Bronchial epithelial cell (primary cell): ENCODE measurements around the gene PLA2G4D. TPM values are rescaled to one million over a fixed set of nuclear protein-coding genes. Genes with fewer than 3 reads are reported as not detected.
"Not testable (repeated sequence)": the region's sequence is repeated elsewhere in the genome, so short reads cannot be mapped to it uniquely, and the experiment has no call there.

Source experiments
- DNase-seq: peaks from one replicate; pipeline ENCODE4 v3.0.0-alpha.2; 2010; ENCODE audit warnings: low read depth
- FAIRE-seq: peaks from 2 replicates; lab custom pipeline; 2011; peaks lifted over from hg19 to GRCh38; lab: Jason Lieb, UNC
- H3K27me3 ChIP-seq: 2 replicates; pipeline ENCODE4 v1.5.1; 2011; ENCODE audit warnings: low read length; ENCODE audit not compliant: control insufficient read depth, insufficient read depth
- H3K36me3 ChIP-seq: 2 replicates; pipeline ENCODE4 v1.5.1; 2011; ENCODE audit warnings: low read length; ENCODE audit not compliant: control insufficient read depth, insufficient read depth
- H3K4me3 ChIP-seq: 2 replicates; pipeline ENCODE4 v1.5.1; 2011; ENCODE audit warnings: mild to moderate bottlenecking, low read depth, low read length, control low read depth
- total RNA-seq: library from RNA; depleted of rRNA; stranded (reverse); fragments of >200 nt; gene quantifications from 2 replicates; pipeline ENCODE4 v1.2.1, GENCODE V29; 2014
- TF ChIP-seq, protein P1 (sequence below): IDR thresholded peaks from 2 replicates; pipeline ENCODE4 v1.5.1; 2011; ENCODE audit warnings: mild to moderate bottlenecking, moderate library complexity, low read length, control low read depth, inconsistent platforms; ENCODE audit not compliant: insufficient read depth, severe bottlenecking

Gene PLA2G4D
- total RNA-seq, 1 donor from 2014 or later = under 0.01 TPM

DNA sequence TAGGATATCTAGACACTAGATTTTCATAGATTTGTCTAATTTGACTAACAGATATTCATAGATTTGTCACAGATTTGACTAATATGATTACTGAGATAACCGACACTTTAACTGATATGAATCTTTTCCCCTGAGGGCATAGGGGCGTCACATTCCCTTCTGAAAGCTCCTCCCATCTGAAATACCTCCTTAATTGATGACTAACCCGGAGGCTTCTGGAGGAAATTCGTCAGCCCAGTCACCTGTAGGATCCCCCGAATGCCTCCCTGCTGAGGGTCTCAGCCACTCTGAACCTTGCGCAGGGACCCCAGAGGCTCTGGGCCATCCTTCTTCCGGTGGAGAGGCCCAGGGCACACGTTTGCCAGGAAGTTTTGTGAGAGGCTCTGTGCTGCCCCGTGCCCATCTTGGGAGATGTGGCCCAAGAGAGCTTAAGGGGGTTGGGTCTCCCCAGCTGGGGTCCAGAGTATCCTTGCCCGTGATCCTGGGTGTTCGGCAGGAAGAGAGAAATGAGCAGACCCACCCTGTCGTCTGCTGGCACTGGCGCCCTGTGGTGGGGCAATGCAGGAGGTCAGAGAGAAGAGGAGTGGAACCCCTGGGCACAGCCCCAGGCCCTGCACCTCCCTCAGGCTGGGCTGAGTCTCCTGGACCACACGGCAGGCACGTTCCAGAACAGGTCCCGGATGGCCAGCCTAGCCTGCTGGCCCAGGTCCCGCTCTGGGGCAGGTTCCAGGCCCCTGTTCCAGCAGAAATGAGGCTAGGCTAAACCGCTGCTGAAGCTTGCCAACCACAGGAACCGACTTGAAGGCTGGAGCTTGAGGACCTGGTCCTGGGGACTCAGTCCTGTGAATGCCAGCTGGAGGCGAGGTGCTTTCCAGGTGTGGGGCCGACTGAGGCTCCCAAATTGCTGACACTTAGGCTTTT is 1.7 kb downstream of the PLA2G4D start:
- TF ChIP-seq, protein P1, sequence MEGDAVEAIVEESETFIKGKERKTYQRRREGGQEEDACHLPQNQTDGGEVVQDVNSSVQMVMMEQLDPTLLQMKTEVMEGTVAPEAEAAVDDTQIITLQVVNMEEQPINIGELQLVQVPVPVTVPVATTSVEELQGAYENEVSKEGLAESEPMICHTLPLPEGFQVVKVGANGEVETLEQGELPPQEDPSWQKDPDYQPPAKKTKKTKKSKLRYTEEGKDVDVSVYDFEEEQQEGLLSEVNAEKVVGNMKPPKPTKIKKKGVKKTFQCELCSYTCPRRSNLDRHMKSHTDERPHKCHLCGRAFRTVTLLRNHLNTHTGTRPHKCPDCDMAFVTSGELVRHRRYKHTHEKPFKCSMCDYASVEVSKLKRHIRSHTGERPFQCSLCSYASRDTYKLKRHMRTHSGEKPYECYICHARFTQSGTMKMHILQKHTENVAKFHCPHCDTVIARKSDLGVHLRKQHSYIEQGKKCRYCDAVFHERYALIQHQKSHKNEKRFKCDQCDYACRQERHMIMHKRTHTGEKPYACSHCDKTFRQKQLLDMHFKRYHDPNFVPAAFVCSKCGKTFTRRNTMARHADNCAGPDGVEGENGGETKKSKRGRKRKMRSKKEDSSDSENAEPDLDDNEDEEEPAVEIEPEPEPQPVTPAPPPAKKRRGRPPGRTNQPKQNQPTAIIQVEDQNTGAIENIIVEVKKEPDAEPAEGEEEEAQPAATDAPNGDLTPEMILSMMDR = no peak
- no peaks in the 10 kb centered on the region for H3K27me3 ChIP-seq
- no peak for FAIRE-seq
- H3K36me3 ChIP-seq = no peaks in the 10 kb centered on the region
- H3K4me3 ChIP-seq = no peak overlapping the region
- peak; percentile 89 for DNase-seq

DNA sequence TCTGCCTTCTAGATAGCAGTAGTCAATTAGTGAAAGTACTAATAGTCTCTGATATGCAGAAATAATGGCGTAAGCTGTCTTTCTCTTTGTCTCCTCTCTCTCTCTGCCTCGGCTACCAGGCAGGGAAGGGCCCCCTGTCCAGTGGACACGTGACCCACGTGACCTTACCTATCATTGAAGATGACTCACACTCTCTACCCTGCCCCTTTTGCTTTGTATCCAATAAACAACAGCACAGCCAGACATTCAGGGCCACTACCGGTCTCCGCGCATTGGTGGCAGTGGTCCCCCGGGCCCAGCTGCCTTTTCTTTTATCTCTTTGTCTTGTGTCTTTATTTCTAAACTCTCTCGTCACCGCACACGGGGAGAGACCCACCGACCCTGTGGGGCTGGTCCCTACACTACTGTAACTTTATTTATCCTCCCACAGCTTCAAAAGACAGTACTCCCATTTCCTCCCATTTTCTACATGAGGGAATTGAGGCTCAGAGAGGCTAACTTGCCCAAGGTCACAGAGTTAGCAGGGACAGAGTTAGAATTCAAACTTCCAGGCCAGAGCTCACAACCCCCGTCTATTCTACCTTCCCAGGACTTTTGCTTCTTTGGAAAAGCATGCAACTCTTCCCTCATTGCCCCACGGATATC is 2.5 kb downstream of the PLA2G4D start:
- not testable (repeated sequence) for DNase-seq, H3K36me3 ChIP-seq, H3K27me3 ChIP-seq, FAIRE-seq, H3K4me3 ChIP-seq

DNA sequence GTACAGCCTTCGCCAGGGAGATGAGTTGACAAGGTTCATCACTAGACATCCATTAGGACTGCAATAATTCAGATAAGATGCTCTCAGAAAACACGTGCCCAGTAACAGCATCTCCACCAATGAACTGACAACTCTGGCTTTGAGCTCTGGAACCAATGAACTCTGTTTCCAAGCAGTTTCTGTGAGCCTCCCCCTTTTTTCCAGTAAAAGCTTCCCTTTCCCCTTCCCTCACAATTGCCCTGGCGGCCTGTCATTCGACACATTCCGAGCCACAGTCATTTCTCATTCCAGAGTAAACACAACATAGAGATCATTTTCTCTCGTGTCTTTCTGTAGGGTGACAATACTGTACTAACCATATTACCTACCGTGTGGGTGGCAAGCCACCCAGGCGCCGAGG is 3.6 kb downstream of the PLA2G4D start:
- TF ChIP-seq, protein P1 = no peak
- no peak for DNase-seq
- Histone ChIP-seq H3K27me3 (no peaks in the 10 kb centered on the region), H3K36me3 (no peaks in the 10 kb centered on the region), H3K4me3 (no peak overlapping the region)
- peak; percentile 91 for FAIRE-seq

DNA sequence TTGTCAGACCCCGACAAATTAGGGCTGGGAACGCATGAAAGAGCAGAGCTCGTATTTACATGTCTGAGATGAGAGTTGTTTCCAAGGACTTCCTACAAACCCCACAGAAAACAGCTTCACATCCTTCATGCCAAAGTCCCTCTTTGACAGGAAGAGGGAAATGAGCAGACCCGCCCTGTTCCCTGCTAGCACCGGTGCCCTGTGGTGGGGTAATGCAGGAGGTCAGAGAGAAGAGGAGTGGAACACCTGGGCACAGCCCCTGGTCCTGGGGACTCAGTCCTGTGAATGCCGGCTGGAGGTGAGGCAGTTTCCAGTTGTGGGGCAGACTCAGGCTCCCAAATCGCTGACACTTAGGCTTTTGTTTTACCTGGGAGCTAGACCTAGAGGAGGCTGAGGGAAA is 4.0 kb downstream of the PLA2G4D start:
- Histone ChIP-seq H3K27me3 (no peaks in the 10 kb centered on the region), H3K4me3 (no peak overlapping the region), H3K36me3 (no peaks in the 10 kb centered on the region)
- TF ChIP-seq, protein P1 = no peak
- no peak for FAIRE-seq
- DNase-seq = no peak

DNA sequence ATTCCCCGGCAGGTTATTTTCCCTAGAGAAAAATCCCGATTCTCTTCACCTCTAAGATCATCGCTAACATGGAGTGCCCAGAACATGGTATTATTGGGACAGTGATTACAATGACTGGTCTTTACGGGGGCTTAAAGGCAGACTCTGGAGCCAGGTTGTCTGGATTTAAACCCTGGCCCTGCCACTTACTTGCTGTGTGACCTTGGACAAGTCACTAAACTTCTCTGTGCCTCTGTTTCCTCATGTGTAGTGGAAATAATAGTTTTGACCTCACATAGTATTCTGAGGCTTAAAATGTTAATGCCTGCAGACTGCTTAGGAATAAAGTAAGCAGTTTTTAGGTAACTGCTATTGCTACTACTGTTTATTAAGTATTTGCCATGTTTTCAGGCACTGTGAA is 4.4 kb downstream of the PLA2G4D start:
- Histone ChIP-seq H3K27me3 (no peaks in the 10 kb centered on the region), H3K4me3 (no peak overlapping the region), H3K36me3 (no peaks in the 10 kb centered on the region)
- no peak for DNase-seq
- TF ChIP-seq, protein P1 = no peak
- FAIRE-seq = no peak

DNA sequence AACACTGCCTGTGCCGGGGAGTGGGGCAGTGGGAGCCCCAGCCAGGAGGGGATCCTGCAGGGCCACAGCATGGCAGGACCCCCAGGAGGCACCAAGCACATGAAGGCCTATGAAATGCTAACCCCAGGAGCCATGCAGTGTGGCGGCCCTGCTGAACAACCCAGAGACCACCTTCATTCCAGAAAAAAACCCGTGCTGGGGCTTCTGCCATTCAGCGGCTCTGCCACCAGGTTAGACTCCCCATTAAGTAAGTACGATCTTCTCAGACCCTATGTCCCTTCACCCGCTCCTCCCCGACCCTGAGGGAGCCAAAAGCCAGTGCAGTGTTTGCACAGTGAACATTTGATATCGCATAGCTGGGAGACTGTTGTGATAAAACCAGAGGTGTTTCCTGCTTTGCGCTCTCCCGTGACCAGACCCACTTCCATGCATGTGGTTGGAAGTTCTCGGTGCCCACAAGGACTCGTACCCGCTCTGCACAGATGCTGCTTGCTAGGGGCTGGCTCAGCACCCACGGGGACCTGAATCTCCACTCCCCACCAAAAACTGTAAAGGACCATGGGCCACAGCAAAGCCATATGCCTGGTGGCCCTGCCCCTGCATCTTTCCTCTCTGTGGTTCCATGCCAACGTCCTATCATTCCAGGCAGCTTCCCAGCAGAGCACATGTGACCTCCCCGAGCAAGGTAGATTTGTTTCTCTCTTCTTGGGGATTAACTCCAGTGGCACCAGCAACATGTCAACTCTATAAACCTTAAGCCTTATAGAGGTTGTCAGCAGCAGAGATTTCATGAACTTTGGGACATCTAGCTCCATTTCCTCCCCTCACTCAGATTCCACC is 5.3 kb downstream of the PLA2G4D start:
- FAIRE-seq (peak; percentile 43), DNase-seq (no peak)
- Histone ChIP-seq H3K36me3 (no peaks in the 10 kb centered on the region), H3K4me3 (no peak overlapping the region), H3K27me3 (no peaks in the 10 kb centered on the region)
- TF ChIP-seq, protein P1 = no peak
